Transverse colon (tissue), 4 donors: ENCODE results near the gene MGST1. TPM values are rescaled to one million over a fixed set of nuclear protein-coding genes. Genes with fewer than 3 reads are reported as not detected.

Experiments used
- DNase-seq: peaks from one replicate; pipeline ENCODE4 v3.0.0-alpha.2; 2019
- H3K27ac ChIP-seq, 4 donors: fragments of 200-600 bp; sonication (generic); 2 replicates each; pipeline ENCODE4 v1.5.1; 2016 to 2018; ENCODE audit warnings: inconsistent platforms in 4 of 4
- H3K27me3 ChIP-seq: fragments of 200-600 bp; sonication (generic); 2 replicates; pipeline ENCODE4 v1.5.1; 2017; ENCODE audit warnings: inconsistent platforms
- H3K36me3 ChIP-seq, 4 donors: fragments of 200-600 bp; sonication (generic); 2 replicates each; pipeline ENCODE4 v1.5.1; 2017 to 2019; ENCODE audit warnings: inconsistent platforms in 4 of 4
- H3K4me1 ChIP-seq, 4 donors: fragments of 200-600 bp; sonication (generic); 2 replicates each; pipeline ENCODE4 v1.5.1; 2017 to 2020; ENCODE audit warnings: inconsistent platforms in 4 of 4
- H3K4me3 ChIP-seq, 4 donors: fragments of 200-600 bp; sonication (generic); 1 replicate in 1 of 4; 2 replicates in 3 of 4; pipeline versions ENCODE4 v1.5.1 to v1.6.1; 2017 to 2019; ENCODE audit warnings: inconsistent platforms in 4 of 4
- H3K9me3 ChIP-seq, 2 donors: fragments of 200-600 bp; sonication (generic); 2 replicates each; pipeline ENCODE4 v1.5.1; 2017 to 2019; ENCODE audit warnings: inconsistent platforms in 2 of 2
- CTCF ChIP-seq, 5 experiments: fragments of 200-600 bp in 3 of 5; fragments of 450-650 bp in 2 of 5; sonication (generic) in 3 of 5; IDR thresholded peaks; 1 replicate in 2 of 5; 2 replicates in 3 of 5; pipeline ENCODE4 v1.5.1; 2016 to 2017; ENCODE audit warnings: antibody characterized with exemption in 5 of 5, inconsistent platforms in 3 of 5, mild to moderate bottlenecking in 2 of 5, moderate library complexity in 1 of 5
- EP300 ChIP-seq: sonication (generic); formaldehyde crosslinking; IDR thresholded peaks from one replicate; pipeline ENCODE4 v1.6.1; 2017; ENCODE audit warnings: antibody characterized with exemption, low read depth
- POLR2A ChIP-seq: fragments of 450-650 bp; IDR thresholded peaks from one replicate; pipeline ENCODE4 v1.6.1; 2016; ENCODE audit warnings: antibody characterized with exemption, mild to moderate bottlenecking, moderate library complexity
- POLR2AphosphoS5 ChIP-seq, 3 donors: sonication (generic); formaldehyde crosslinking; IDR thresholded peaks; one replicate each; pipeline ENCODE4 v1.6.1; 2016; ENCODE audit warnings: antibody characterized with exemption in 3 of 3
- WGBS, 2 donors: methylation state at CpG; one replicate each; pipeline ENCODE4 v1.1.5; 2018; ENCODE audit warnings: low coverage in 1 of 2; 5-methylcytosine and 5-hydroxymethylcytosine counted together
- in situ Hi-C, 4 donors: fragments of 200-750 bp; cut with MboI; loops; one replicate each; pipeline versions ENCODE4 v1.15.0 to v1.15.1; 2017; ENCODE audit warnings: low sequenced_read_pairs in 3 of 4, low pct_ligation_motif_present in 1 of 4, low pct_unique_long_range_greater_than_20kb in 1 of 4
- intact Hi-C: fragments of 100-400 bp; cut with DNase I; formaldehyde crosslinking; loops from one replicate; pipeline ENCODE4 v1.15.1; 2023; ENCODE audit warnings: low total_unique reads
- total RNA-seq, 4 donors: library from RNA; depleted of rRNA; stranded (reverse); fragments of >200 nt; gene quantifications; one replicate each; pipeline ENCODE4 v1.1.0, GENCODE V29; 2016

MGST1 gene
- total RNA-seq, 4 donors from 2014 or later: 58.7 to 1,102 (median 246) TPM

DNA sequence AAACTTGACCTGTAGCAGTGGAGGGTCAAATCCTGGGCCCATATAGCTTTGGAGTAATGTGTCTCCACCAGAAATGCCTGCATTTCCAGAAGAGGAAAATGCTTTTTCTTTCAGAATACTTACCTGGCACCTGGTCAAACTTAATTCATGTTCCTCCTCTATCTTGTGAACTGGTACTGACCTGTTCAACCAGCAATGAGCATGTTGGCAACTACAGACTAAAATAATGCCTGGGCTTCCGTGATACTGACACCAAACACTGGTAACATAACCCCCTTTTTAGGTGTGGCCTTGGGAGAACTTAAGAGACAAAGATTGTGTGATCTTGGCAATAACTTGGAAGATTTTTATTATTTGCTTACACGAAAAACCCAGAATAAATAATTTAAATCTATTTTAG is 23.8 kb upstream of the MGST1 start:
- peaks cover 0 to 29% (median 17%) of the 10 kb centered on the region in 4 donors for H3K4me1 ChIP-seq
- no peak for TF ChIP-seq POLR2A
- no peak for TF ChIP-seq CTCF (IDR thresholded peaks at IDR 0.05)
- no peak for TF ChIP-seq POLR2AphosphoS5 (IDR thresholded peaks at IDR 0.05)
- no peak for TF ChIP-seq EP300
- no peaks in the 10 kb centered on the region for H3K27me3 ChIP-seq
- 21 to 46% methylated on average over 2 of the region's 2 CpGs for WGBS, 2 donors
- H3K27ac ChIP-seq: no peak overlapping the region
- H3K9me3 ChIP-seq: peaks cover 6% of the 10 kb centered on the region in 2 donors
- intact Hi-C loops (no loop called here), in situ Hi-C loops (no loop called here)
- no peak overlapping the region for H3K4me3 ChIP-seq
- DNase-seq: no peak
- no peaks in the 10 kb centered on the region for H3K36me3 ChIP-seq

- 46 to 55% methylated on average over 5 of the region's 5 CpGs for WGBS, 2 donors
Observed at GRCh38 chr12:16324272-16324671, 23.2 kb upstream of the MGST1 start.

DNA sequence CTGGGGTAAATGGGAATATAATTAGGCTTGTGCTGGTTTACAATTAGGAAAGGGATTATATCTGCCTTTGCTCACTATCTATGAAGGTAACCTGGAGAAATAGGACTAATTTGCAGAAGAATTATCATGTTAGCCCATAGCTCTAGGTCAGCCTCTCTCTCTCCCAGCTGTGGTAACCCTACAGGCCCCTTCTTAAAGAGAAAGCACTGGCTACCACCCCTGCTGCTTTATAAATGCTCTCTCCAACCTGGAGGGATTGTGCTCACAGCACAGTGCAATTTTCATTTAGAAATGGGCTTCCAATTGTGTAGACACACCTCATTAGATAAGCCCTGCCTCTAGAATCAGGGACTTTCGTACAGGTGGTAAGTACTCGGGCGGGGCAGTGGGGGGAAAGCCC is 22.7 kb upstream of the MGST1 start:
- intact Hi-C loops: no loop called here
- WGBS, 2 donors: 49 to 73% methylated on average over 3 of the region's 3 CpGs
- no peak overlapping the region for H3K4me3 ChIP-seq
- no peaks in the 10 kb centered on the region for H3K36me3 ChIP-seq
- TF ChIP-seq CTCF (IDR thresholded peaks at IDR 0.05): no peak
- TF ChIP-seq POLR2AphosphoS5 (IDR thresholded peaks at IDR 0.05): no peak
- TF ChIP-seq POLR2A: no peak
- TF ChIP-seq EP300: no peak
- H3K4me1 ChIP-seq: peaks cover 0 to 29% (median 17%) of the 10 kb centered on the region in 4 donors
- H3K27me3 ChIP-seq: no peaks in the 10 kb centered on the region
- in situ Hi-C loops: no loop called here
- H3K9me3 ChIP-seq: peaks cover 6% of the 10 kb centered on the region in 2 donors
- no peak for DNase-seq
- peak overlapping the region in 3 of 4 donors; percentile 5 to 56 (median 23) for H3K27ac ChIP-seq

More at GRCh38 chr12:16324272-16324671, 23.2 kb upstream of the MGST1 start:
- Histone ChIP-seq H3K4me3 (no peak overlapping the region), H3K9me3 (peaks cover 6% of the 10 kb centered on the region in 2 donors), H3K36me3 (no peaks in the 10 kb centered on the region), H3K27me3 (no peaks in the 10 kb centered on the region), H3K27ac (peak overlapping the region in 2 of 4 donors; percentile 23 to 56), H3K4me1 (peaks cover 0 to 29% (median 17%) of the 10 kb centered on the region in 4 donors)
- in situ Hi-C loops (no loop called here), intact Hi-C loops (no loop called here)
- no peak for DNase-seq
- TF ChIP-seq POLR2A: no peak
- TF ChIP-seq EP300: no peak
- TF ChIP-seq POLR2AphosphoS5 (IDR thresholded peaks at IDR 0.05): no peak
- TF ChIP-seq CTCF (IDR thresholded peaks at IDR 0.05): no peak

- Histone ChIP-seq H3K9me3 (peaks cover 6% of the 10 kb centered on the region in 2 donors), H3K27ac (peak overlapping the region in 3 of 4 donors; percentile 5 to 56 (median 23)), H3K27me3 (no peaks in the 10 kb centered on the region), H3K36me3 (no peaks in the 10 kb centered on the region), H3K4me3 (no peak overlapping the region), H3K4me1 (peaks cover 0 to 29% (median 17%) of the 10 kb centered on the region in 4 donors)
- no peak for TF ChIP-seq POLR2AphosphoS5 (IDR thresholded peaks at IDR 0.05)
- no peak for TF ChIP-seq EP300
- no peak for TF ChIP-seq POLR2A
- intact Hi-C loops (no loop called here), in situ Hi-C loops (no loop called here)
- WGBS, 2 donors: 0 to 16% methylated on average over 1 to 3 of the region's 3 CpGs
- peak; percentile 74 for DNase-seq
Observed at GRCh38 chr12:16325426-16325825, 22.0 kb upstream of the MGST1 start.

DNA sequence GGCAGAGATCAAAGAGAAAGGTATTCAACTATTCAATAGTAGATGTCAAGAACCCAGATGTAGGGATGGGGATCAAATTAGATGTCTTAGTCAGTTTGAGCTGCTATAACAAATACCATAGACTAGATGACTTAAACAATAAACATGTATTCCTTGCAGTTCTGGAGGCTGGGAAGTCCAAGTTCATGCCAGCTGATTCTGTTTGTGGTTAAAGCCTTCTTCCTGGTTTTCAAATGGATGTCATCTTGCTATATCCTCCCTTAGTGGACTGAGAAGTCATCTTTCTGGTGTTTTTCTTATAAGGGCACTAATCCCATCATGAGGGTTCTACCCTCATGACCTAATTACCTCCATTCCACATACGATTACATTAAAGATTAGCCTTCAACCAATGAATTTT is 19.5 kb upstream of the MGST1 start:
- DNase-seq: no peak
- H3K27ac ChIP-seq: no peak overlapping the region
- H3K4me3 ChIP-seq: no peak overlapping the region
- no peaks in the 10 kb centered on the region for H3K27me3 ChIP-seq
- no peaks in the 10 kb centered on the region for H3K36me3 ChIP-seq
- H3K9me3 ChIP-seq: peaks cover 6% of the 10 kb centered on the region in 2 donors
- TF ChIP-seq POLR2A: no peak
- no peak for TF ChIP-seq EP300
- no peak for TF ChIP-seq POLR2AphosphoS5 (IDR thresholded peaks at IDR 0.05)
- no peak for TF ChIP-seq CTCF (IDR thresholded peaks at IDR 0.05)
- intact Hi-C loops (no loop called here), in situ Hi-C loops (no loop called here)
- 80 to 88% methylated on average over 1 of the region's 1 CpG for WGBS, 2 donors
- peaks cover 0 to 29% (median 17%) of the 10 kb centered on the region in 4 donors for H3K4me1 ChIP-seq
